Measurements from ENCODE around the gene NR1D2.

DNA sequence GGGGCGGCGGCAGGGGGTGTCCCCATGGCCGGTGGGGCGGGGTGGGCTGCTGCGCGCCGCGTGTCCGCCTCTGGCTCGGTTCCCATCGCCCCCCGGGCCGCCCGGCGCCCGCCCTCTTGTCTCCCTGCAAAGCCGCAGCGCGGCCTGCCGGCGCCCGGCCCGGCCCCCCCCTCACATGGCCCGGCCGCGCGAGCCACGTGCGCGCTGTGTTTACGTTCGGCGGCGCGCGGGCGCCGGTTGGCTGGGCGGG is 502 bp downstream of the NR1D2 start:
- TF ChIP-seq, protein P1, sequence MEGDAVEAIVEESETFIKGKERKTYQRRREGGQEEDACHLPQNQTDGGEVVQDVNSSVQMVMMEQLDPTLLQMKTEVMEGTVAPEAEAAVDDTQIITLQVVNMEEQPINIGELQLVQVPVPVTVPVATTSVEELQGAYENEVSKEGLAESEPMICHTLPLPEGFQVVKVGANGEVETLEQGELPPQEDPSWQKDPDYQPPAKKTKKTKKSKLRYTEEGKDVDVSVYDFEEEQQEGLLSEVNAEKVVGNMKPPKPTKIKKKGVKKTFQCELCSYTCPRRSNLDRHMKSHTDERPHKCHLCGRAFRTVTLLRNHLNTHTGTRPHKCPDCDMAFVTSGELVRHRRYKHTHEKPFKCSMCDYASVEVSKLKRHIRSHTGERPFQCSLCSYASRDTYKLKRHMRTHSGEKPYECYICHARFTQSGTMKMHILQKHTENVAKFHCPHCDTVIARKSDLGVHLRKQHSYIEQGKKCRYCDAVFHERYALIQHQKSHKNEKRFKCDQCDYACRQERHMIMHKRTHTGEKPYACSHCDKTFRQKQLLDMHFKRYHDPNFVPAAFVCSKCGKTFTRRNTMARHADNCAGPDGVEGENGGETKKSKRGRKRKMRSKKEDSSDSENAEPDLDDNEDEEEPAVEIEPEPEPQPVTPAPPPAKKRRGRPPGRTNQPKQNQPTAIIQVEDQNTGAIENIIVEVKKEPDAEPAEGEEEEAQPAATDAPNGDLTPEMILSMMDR (IDR thresholded peaks at IDR 0.05) = no peak
- no peak for TF ChIP-seq EZH2 (IDR thresholded peaks at IDR 0.05; ENCODE audit: borderline replicate concordance, insufficient read depth, low read depth, low read length, poor library complexity, severe bottlenecking)
